IPS DF 4.7 (cell line): Measurements from ENCODE around the gene ABCG2.

Experiments used
- DNase-seq: peaks from one replicate; pipeline ENCODE4 v3.0.0-alpha.2; 2013; ENCODE audit warnings: low spot score; ENCODE audit errors: extremely low read depth

ABCG2 gene

GRCh38 chr4:88064410-88064809 lies 94.0 kb downstream of the ABCG2 start:
- DNase-seq, result no peak

- DNase-seq, result no peak
Observed at GRCh38 chr4:88063634-88064296, 94.7 kb downstream of the ABCG2 start.

- no peak for DNase-seq
Observed at GRCh38 chr4:88062843-88063242, 95.6 kb downstream of the ABCG2 start.

- no peak for DNase-seq
Observed at GRCh38 chr4:88062311-88062710, 96.1 kb downstream of the ABCG2 start.

GRCh38 chr4:88060431-88060830 lies 98.0 kb downstream of the ABCG2 start:
- DNase-seq, result no peak

- DNase-seq, result no peak
Observed at GRCh38 chr4:88059766-88060165, 98.7 kb downstream of the ABCG2 start.

- no peak for DNase-seq
Observed at GRCh38 chr4:88058295-88058694, 100.1 kb downstream of the ABCG2 start.

GRCh38 chr4:88054901-88055300 lies 103.5 kb downstream of the ABCG2 start:
- DNase-seq, result peak; percentile 14

- no peak for DNase-seq
Observed at GRCh38 chr4:88054229-88054628, 104.2 kb downstream of the ABCG2 start.

GRCh38 chr4:88045021-88045420 lies 113.4 kb downstream of the ABCG2 start:
- no peak for DNase-seq

- DNase-seq, result no peak
Observed at GRCh38 chr4:88043586-88044340, 114.7 kb downstream of the ABCG2 start.

GRCh38 chr4:88043001-88043400 lies 115.4 kb downstream of the ABCG2 start:
- no peak for DNase-seq

- no peak for DNase-seq
Observed at GRCh38 chr4:88041626-88042025, 116.8 kb downstream of the ABCG2 start.

- no peak for DNase-seq
Observed at GRCh38 chr4:88040707-88041106, 117.7 kb downstream of the ABCG2 start.
